Fibroblast of lung (primary cell): ENCODE results near the gene PPIC. TPM values are rescaled to one million over a fixed set of nuclear protein-coding genes. Genes with fewer than 3 reads are reported as not detected.

Experiments
- DNase-seq, 2 donors: peaks; one replicate each; pipeline versions ENCODE4 v3.0.0 to v3.0.0-alpha.2; 2010; ENCODE audit warnings: low read depth in 2 of 2
- H2AFZ ChIP-seq: 2 replicates; pipeline ENCODE4 v1.5.1; 2012; ENCODE audit warnings: low read length, control low read depth, inconsistent platforms
- H3K27ac ChIP-seq: 2 replicates; pipeline ENCODE4 v1.5.1; 2011; ENCODE audit warnings: low read length, control low read depth; ENCODE audit not compliant: insufficient read depth
- H3K27me3 ChIP-seq: 2 replicates; pipeline ENCODE4 v1.5.1; 2011; ENCODE audit warnings: mild to moderate bottlenecking, low read length; ENCODE audit not compliant: control insufficient read depth, insufficient read depth
- H3K36me3 ChIP-seq: 2 replicates; pipeline ENCODE4 v1.5.1; 2011; ENCODE audit warnings: low read length; ENCODE audit not compliant: control insufficient read depth, insufficient read depth
- H3K4me1 ChIP-seq: 2 replicates; pipeline ENCODE4 v1.5.1; 2011; ENCODE audit warnings: low read length; ENCODE audit not compliant: control insufficient read depth, insufficient read depth; ENCODE audit errors: extremely low read depth
- H3K4me2 ChIP-seq: 2 replicates; pipeline ENCODE4 v1.5.1; 2011; ENCODE audit warnings: low read length, control low read depth; ENCODE audit not compliant: insufficient read depth; ENCODE audit errors: extremely low read depth
- H3K4me3 ChIP-seq, 4 experiments: fragments of 200-600 bp in 1 of 4; sonication (generic) in 1 of 4; replicated peaks in 1 of 4; 2 replicates each; pipeline ENCODE4 v1.5.1; 2011 to 2016; ENCODE audit warnings: low read length in 4 of 4, low read depth in 3 of 4, mild to moderate bottlenecking in 3 of 4, control low read depth in 2 of 4, inconsistent platforms in 1 of 4, mixed read lengths in 1 of 4; ENCODE audit not compliant: insufficient read depth in 1 of 4; ENCODE audit errors: control extremely low read depth in 1 of 4
- H3K79me2 ChIP-seq: 2 replicates; pipeline ENCODE4 v1.5.1; 2012; ENCODE audit warnings: mild to moderate bottlenecking, low read length, inconsistent platforms; ENCODE audit not compliant: control insufficient read depth, insufficient read depth
- H3K9ac ChIP-seq: 2 replicates; pipeline ENCODE4 v1.5.1; 2011; ENCODE audit warnings: mild to moderate bottlenecking, low read length, control low read depth; ENCODE audit not compliant: insufficient read depth
- H3K9me3 ChIP-seq: 2 replicates; pipeline ENCODE4 v1.5.1; 2012; ENCODE audit warnings: low read depth, low read length; ENCODE audit not compliant: control insufficient read depth, insufficient read depth
- H4K20me1 ChIP-seq: 2 replicates; pipeline ENCODE4 v1.5.1; 2011; ENCODE audit warnings: low read length; ENCODE audit not compliant: control insufficient read depth, insufficient read depth; ENCODE audit errors: extremely low read depth
- CTCF ChIP-seq, 2 donors: IDR thresholded peaks in 1 of 2; conservative IDR thresholded peaks in 1 of 2; 1 replicate in 1 of 2; 2 replicates in 1 of 2; pipeline ENCODE4 v1.5.1; 2011 to 2012; ENCODE audit warnings: low read length in 2 of 2, control low read depth in 1 of 2, inconsistent platforms in 1 of 2, low read depth in 1 of 2, mild to moderate bottlenecking in 1 of 2
- EZH2 ChIP-seq: IDR thresholded peaks from 2 replicates; pipeline ENCODE4 v1.5.1; 2012; ENCODE audit warnings: low read length, control low read depth, mild to moderate bottlenecking; ENCODE audit errors: missing control alignments
- polyA minus RNA-seq: library from RNA; depleted of rRNA, polyadenylated mRNA; stranded (reverse); fragments of >200 nt; gene quantifications from 2 replicates; pipeline ENCODE4 v1.2.3, GENCODE V29; 2011; ENCODE audit warnings: low replicate concordance
- polyA plus RNA-seq, 2 donors: library from polyadenylated mRNA; depleted of rRNA in 1 of 2; stranded (reverse) in 1 of 2; unstranded in 1 of 2; fragments of >200 nt; gene quantifications; 2 replicates each; pipeline ENCODE4 v1.2.1, GENCODE V29; 2011 to 2012; ENCODE audit warnings: missing spikeins in 1 of 2
- total RNA-seq: library from RNA; depleted of rRNA; stranded (reverse); fragments of >200 nt; gene quantifications from 2 replicates; pipeline ENCODE4 v1.2.1, GENCODE V29; 2014

The PPIC gene
- total RNA-seq (65.7 and 70.1 TPM in 2 replicates), polyA plus RNA-seq (74.1 and 105 TPM in 2 replicates), polyA minus RNA-seq (76.7 and 87.6 TPM in 2 replicates)
- polyA plus RNA-seq (2012), result 61.8 and 83.3 TPM in 2 replicates

- Histone ChIP-seq H3K27ac (peak within 1 kb of the TSS; percentile 65), H3K79me2 (no peaks in the 10 kb centered on the region), H3K36me3 (no peaks in the 10 kb centered on the region), H3K9me3 (no peaks in the 10 kb centered on the region), H4K20me1 (no peaks in the 10 kb centered on the region), H2AFZ (peak within 1 kb of the TSS; percentile 74), H3K9ac (peak within 1 kb of the TSS; percentile 51), H3K27me3 (no peaks in the 10 kb centered on the region), H3K4me1 (no peaks in the 10 kb centered on the region), H3K4me2 (peak within 1 kb of the TSS; percentile 92), H3K4me3 (peak within 1 kb of the TSS; percentile 71 to 85 (median 78))
- DNase-seq, result peak; percentile 80 to 81
- TF ChIP-seq CTCF (conservative IDR thresholded peaks at IDR 0.05 in 1 of 2, IDR thresholded peaks at IDR 0.05 in 1 of 2; ENCODE audit: low read depth in 1 of 2, low read length in 2 of 2) (no peak), EZH2 (no peak)
Measured at GRCh38 chr5:123036391-123037103, at the start of gene PPIC. Gene PPIC, minus strand, starts transcription at chr5:123036725. Its CDS starts 100 bp downstream, at chr5:123036625.

GRCh38 chr5:123085638-123086286 lies 49.2 kb upstream of the PPIC start:
- no peak overlapping the region for H2AFZ ChIP-seq
- no peak overlapping the region for H3K27ac ChIP-seq
- no peaks in the 10 kb centered on the region for H3K27me3 ChIP-seq
- H3K9me3 ChIP-seq, result no peaks in the 10 kb centered on the region
- DNase-seq, result no peak
- peaks cover 14% of the 10 kb centered on the region for H3K79me2 ChIP-seq
- H3K9ac ChIP-seq, result no peak overlapping the region
- H3K36me3 ChIP-seq, result peaks cover under 1% of the 10 kb centered on the region
- H3K4me1 ChIP-seq, result no peaks in the 10 kb centered on the region
- no peak overlapping the region for H3K4me2 ChIP-seq
- no peak overlapping the region for H3K4me3 ChIP-seq
- no peaks in the 10 kb centered on the region for H4K20me1 ChIP-seq
- TF ChIP-seq EZH2 (no peak), CTCF (conservative IDR thresholded peaks at IDR 0.05 in 1 of 2, IDR thresholded peaks at IDR 0.05 in 1 of 2; ENCODE audit: low read depth in 1 of 2, low read length in 2 of 2) (no peak)

- H3K27ac ChIP-seq, result no peak overlapping the region
Measured at GRCh38 chr5:123084730-123085605, 48.4 kb upstream of the PPIC start.

More at GRCh38 chr5:123084730-123085605, 48.4 kb upstream of the PPIC start:
- no peaks in the 10 kb centered on the region for H3K27me3 ChIP-seq
- H3K9me3 ChIP-seq, result no peaks in the 10 kb centered on the region
- H3K36me3 ChIP-seq, result no peaks in the 10 kb centered on the region
- no peaks in the 10 kb centered on the region for H4K20me1 ChIP-seq
- no peaks in the 10 kb centered on the region for H3K4me1 ChIP-seq
- TF ChIP-seq CTCF (conservative IDR thresholded peaks at IDR 0.05 in 1 of 2, IDR thresholded peaks at IDR 0.05 in 1 of 2; ENCODE audit: low read depth in 1 of 2, low read length in 2 of 2), result no peak
- TF ChIP-seq EZH2, result no peak
- peaks cover 6% of the 10 kb centered on the region for H3K79me2 ChIP-seq
- no peak overlapping the region for H3K9ac ChIP-seq
- no peak overlapping the region for H3K4me3 ChIP-seq
- no peak for DNase-seq
- H3K4me2 ChIP-seq, result no peak overlapping the region
- no peak overlapping the region for H2AFZ ChIP-seq
